Mammary epithelial cell (primary cell): ENCODE data around the gene ABCC5.

Source experiments
- CTCF ChIP-seq, 2 donors: IDR thresholded peaks in 1 of 2; conservative IDR thresholded peaks in 1 of 2; 2 replicates each; pipeline ENCODE4 v1.5.1; 2011 to 2012; ENCODE audit warnings: inconsistent platforms in 2 of 2, low read length in 2 of 2, mild to moderate bottlenecking in 2 of 2, control low read depth in 1 of 2, low read depth in 1 of 2; ENCODE audit not compliant: insufficient read depth in 1 of 2; ENCODE audit errors: extremely low read depth in 1 of 2
- EZH2 ChIP-seq: IDR thresholded peaks from 2 replicates; pipeline ENCODE4 v1.6.1; 2012; ENCODE audit warnings: low read length, inconsistent platforms, borderline replicate concordance

DNA sequence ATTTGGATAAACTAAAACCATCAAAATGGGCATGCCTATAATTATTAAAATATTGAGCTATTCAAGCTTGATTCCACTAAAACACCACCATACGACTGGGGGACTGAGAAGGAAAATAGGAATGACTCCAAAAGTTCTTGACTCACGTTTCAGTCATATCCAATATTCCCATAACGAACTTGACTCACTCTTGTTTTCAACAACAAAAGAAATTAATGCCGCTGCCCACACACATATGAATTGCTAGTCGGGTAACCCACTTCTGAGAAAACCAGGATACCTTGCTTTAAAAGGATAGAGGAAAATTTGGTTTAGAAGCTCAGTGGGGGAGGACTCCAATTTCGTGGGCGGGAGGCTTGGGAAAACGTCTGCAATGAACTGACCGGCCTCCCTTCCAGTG lies 40.3 kb upstream of the ABCC5 start:
- no peak for TF ChIP-seq CTCF (conservative IDR thresholded peaks at IDR 0.05 in 1 of 2, IDR thresholded peaks at IDR 0.05 in 1 of 2; ENCODE audit: extremely low read depth in 1 of 2, insufficient read depth in 1 of 2, low read depth in 1 of 2, low read length in 2 of 2)
- no peak for TF ChIP-seq EZH2
